ENCODE data around the gene TNFRSF6B.
"Not testable (repeated sequence)": the region's sequence is repeated elsewhere in the genome, so short reads cannot be mapped to it uniquely, and the experiment has no call there.

The TNFRSF6B gene

GRCh38 chr20:63709149-63709527, 12.7 kb downstream of the TNFRSF6B start:
- DNase-seq (ENCODE audit: low read depth), result no peak

DNA sequence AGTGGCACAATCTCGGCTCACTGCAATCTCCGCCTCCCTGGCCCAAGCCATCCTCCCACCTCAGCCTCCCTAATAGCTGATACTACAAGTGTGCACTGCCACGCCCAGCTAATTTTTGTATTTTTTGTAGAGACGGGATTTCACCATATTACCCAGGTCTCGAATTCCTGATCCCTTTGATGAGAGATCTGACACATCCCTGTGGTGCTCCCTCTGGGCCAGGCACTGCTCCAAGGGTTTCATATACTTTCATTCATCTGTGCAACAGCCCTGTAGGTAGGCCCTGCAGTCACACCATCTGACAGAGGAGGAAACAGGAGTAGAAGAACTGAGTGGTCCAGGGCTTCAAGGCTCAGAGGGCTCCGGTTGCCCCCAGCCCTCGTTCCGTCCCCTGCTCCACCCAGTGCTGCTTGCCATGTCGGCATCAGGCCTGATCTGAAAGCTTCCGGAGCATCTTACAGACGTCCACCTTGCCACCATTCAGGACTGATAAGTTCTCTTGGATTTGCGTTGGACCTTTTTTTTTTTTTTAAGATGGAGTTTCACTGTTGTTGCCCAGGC, 14.7 kb downstream of the TNFRSF6B start:
- no peak for DNase-seq (ENCODE audit: low read depth)

DNA sequence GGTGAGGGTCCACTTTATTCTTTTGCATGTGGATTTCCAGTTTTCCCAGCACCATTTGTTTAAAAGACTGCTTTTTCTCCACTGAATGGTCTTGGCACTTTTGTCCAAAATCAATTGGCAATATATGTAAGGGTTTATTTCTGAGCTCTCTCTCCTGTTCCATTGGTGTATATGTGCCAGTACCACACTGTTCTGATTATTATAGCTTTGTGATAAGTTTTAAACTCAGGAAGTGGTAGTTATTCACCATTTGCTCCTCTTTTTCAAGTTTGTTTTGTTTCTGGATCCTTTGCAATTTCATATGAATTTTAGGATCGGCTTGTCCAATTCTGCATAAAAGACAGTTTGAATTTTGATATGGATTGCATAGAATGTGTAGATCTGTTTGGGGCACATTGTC, 15.7 kb downstream of the TNFRSF6B start:
- no peak for DNase-seq (ENCODE audit: low read depth)

DNA sequence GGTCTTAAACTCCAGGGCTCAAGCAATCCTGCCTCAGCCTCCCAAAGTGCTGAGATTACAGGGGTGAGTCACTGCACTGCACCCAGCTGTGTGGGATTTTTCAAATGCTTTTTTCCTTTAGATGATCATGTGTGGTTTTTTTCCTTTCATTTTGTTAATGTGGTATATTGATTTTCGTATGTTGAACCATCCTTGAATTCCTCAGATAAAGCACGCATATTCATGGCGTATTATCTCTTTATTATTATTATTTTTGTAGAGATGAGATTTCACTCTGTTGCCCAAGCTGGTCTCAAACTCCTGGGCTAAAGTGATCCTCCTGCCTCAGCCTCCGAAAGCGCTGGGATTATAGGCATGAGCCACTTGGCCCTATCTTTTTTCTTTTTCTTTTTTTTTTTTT, 18.4 kb downstream of the TNFRSF6B start:
- DNase-seq (ENCODE audit: low read depth), result no peak

GRCh38 chr20:63718996-63719395, 22.5 kb downstream of the TNFRSF6B start:
- DNase-seq (ENCODE audit: low read depth), result no peak

GRCh38 chr20:63722967-63723622, 26.6 kb downstream of the TNFRSF6B start:
- not testable (repeated sequence) for DNase-seq (ENCODE audit: low read depth)

DNA sequence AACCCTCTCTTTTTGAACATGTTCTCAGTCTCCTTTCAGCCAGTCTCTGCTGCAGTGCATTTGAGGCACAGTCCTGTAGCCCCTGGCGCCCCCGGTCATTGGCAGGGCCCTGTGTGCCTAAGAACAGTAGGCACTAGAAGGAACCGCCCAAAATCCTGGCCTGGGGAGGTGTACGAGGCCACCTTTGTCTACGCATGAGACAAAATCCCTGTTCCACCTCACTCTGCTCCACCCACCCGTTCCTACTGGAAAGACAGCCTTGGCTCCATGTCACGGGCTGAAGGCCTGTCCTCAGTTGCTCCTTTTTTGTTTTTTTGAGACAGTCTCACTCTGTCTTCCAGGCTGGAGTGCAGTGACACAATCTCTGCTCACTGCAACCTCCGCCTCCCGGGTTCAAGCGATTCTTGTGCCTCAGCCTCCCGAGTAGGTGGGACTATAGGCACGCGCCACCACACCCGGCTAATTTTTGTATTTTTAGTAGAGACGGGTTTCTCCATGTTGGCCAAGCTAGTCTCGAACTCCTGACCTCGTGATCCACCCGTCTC, 33.8 kb downstream of the TNFRSF6B start:
- not testable (repeated sequence) for DNase-seq (ENCODE audit: low read depth)

- DNase-seq (ENCODE audit: low read depth), result no peak
These were observed 35.0 kb downstream of the TNFRSF6B start for GRCh38 chr20:63731410-63731809.

DNA sequence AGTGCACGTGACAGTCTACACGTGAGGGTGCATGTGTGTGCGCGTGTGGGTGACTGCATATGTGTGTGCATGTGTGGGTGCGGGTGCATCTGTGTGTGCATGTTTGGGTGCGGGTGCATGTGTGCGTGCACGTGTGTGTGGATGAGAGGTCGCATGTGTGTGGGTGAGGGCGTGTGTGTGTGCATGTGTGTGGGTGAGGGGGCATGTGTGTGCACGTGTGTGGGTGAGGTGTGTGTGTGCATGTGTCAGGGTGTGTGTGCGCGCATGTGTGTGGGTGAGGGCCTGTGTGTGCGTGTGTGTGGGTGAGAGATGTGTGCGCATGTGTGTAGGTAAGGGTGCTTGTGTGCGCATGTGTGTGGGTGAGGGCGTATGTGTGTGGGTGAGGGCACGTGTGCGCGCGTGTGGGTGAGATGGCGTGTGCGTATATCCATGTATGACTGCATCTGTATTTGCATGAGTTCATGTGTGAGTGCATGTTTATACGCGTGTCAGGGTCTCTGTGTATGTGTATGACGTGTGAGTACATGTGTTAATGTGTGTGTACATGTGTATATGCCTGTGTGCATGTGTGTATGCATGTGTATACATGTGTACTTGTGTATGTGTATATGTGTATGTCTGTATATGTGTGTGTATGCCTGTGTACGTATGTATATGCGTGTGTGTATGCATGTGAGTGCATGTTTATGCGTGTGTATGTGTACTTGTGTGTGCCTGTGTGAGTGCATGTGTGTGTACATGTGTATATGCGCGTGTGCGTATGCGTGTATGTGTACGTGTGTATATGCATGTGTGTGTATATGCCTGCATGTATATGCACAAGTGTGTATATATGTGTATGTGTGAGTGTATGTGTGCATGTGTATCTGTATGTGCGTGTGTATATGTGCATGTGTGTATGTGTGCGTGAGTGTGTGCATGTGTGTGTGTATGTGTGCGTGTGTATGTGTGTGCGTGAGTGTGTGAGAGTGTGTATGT, 36.0 kb downstream of the TNFRSF6B start:
- no peak for DNase-seq (ENCODE audit: low read depth)

DNA sequence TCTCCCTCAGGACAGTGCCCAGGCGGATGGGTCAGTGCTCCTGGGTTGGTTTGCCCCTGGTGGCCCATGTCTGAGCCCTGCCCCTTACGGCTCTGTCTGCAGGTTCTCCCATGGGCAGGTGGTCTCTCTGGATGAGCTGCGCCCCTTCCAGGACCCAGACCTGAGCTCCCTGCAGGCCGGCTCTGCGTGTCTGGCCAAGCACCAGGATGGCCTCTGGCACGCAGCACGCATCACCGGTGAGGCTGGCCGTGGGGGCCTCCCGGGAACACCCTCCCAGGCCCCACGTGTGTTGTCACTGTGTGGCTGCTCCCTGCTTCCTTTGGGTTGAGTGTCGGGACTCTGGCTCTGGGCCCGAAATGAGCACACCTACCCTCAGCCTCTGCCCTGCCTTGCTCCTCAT, 36.7 kb downstream of the TNFRSF6B start:
- no peak for DNase-seq (ENCODE audit: low read depth)

DNA sequence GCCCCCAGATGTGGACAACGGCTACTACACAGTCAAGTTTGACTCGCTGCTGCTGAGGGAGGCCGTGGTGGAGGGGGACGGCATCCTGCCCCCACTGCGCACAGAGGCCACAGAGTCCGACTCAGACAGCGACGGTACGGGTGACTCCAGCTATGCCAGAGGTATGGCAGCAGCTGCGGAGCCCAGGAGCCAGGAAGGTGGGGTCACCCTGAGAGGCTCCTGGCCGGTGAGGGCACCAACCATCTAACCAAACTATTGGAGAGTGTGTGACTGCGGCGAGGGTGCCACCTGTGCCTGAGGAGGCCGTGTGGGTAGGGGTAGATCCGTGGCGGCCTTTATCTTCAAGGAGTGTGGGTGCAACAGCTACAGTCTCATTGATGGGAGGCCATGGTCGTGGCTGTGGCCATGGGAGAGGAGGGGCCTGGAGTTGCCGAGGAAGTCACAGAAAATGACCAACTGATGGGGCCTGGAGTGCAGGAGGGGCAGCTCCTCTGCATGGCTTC, 37.2 kb downstream of the TNFRSF6B start:
- no peak for DNase-seq (ENCODE audit: low read depth)

- no peak for DNase-seq (ENCODE audit: low read depth)
These were observed 37.9 kb downstream of the TNFRSF6B start for GRCh38 chr20:63734111-63734945.

- no peak for DNase-seq (ENCODE audit: low read depth)
These were observed 38.8 kb downstream of the TNFRSF6B start for GRCh38 chr20:63734946-63735858.

DNA sequence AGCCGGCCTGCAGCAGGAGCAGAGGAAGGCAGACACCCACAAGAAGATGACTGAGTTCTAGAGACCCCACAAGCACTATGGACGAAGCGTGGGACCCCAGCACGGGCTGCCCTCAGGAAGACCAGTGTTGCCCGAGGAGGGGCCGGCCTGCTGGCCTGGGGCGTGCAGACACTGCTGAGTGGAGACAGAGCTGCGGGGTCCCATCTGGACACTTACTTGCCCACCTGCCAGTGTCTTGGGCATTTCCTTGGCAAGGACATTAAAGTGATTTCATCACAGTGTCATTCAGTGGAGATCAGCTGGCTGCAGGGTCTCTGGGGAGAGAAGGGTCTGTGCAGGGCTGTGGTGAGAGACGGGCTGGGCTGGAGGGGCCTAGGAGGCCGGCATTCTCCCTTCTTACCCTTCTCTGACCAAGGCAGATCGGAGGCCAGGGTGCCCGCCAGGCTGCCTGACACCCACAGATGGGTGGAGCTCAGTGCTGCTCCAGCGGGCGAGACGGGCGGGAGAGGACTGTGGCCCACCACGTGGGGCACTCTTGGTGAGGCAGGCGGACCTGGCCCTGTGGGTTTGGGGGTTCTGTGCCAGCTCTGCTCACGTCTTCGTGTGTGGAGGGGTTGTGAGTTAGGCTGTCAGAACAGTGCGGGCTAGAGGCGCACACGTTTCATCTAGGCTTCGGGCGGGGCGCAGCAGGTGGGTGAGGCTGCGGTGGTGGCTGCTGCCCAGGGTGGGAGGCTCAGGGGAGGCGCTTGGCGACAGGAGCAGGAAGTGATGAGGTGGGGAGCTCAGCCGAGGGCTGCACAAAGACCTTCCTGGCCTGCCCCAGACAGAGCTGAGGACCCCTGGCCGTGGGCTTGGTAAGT, 39.6 kb downstream of the TNFRSF6B start, which contains the start of gene LIME1:
Gene LIME1 (plus strand): TSS at position 806 of the 860 bp plus-strand sequence. CDS start 886 bp downstream, outside the sequence.
- no peak for DNase-seq (ENCODE audit: low read depth)

GRCh38 chr20:63736893-63737694, 40.6 kb downstream of the TNFRSF6B start:
- DNase-seq (ENCODE audit: low read depth), result no peak

GRCh38 chr20:63737695-63737944, 41.2 kb downstream of the TNFRSF6B start:
- DNase-seq (ENCODE audit: low read depth), result no peak

GRCh38 chr20:63737945-63738686, 41.7 kb downstream of the TNFRSF6B start:
- no peak for DNase-seq (ENCODE audit: low read depth)

GRCh38 chr20:63738687-63739129, 42.3 kb downstream of the TNFRSF6B start:
- DNase-seq (ENCODE audit: low read depth), result peak; percentile 2

Measured in stromal cell of bone marrow (primary cell).